NCI-H2196 (cell line): Measurements from ENCODE around the gene SDK1.
A peak's percentile ranks its signal among the peaks of the same experiment; 100 is the strongest.

Experiments used
- DNase-seq: peaks from one replicate; lab custom pipeline; 2025; ENCODE audit not compliant: unreplicated experiment; lab: John Stamatoyannopoulos, UW

Gene SDK1

GRCh38 chr7:3300651-3301448 is at the start of gene SDK1:
Gene SDK1 (plus strand): TSS chr7:3301252. CDS start chr7:3301587, 335 bp downstream.
- DNase-seq, result peak; percentile 95

GRCh38 chr7:3254718-3255117 is 46.3 kb upstream of the SDK1 start:
- DNase-seq, result no peak

GRCh38 chr7:3259711-3260400 is 41.2 kb upstream of the SDK1 start:
- DNase-seq, result no peak

- no peak for DNase-seq
Observed at GRCh38 chr7:3260401-3260715, 40.7 kb upstream of the SDK1 start.

GRCh38 chr7:3264693-3265339 is 36.2 kb upstream of the SDK1 start:
- no peak for DNase-seq

- no peak for DNase-seq
Observed at GRCh38 chr7:3265388-3265787, 35.7 kb upstream of the SDK1 start.

GRCh38 chr7:3266240-3266639 is 34.8 kb upstream of the SDK1 start:
- no peak for DNase-seq

GRCh38 chr7:3267966-3268690 is 32.9 kb upstream of the SDK1 start:
- DNase-seq, result peak; percentile 61

- DNase-seq, result no peak
Observed at GRCh38 chr7:3270362-3270761, 30.7 kb upstream of the SDK1 start.

- DNase-seq, result no peak
Observed at GRCh38 chr7:3271298-3271697, 29.8 kb upstream of the SDK1 start.

GRCh38 chr7:3272691-3273141 is 28.3 kb upstream of the SDK1 start:
- peak; percentile 41 for DNase-seq

GRCh38 chr7:3274131-3274530 is 26.9 kb upstream of the SDK1 start:
- no peak for DNase-seq

- no peak for DNase-seq
Observed at GRCh38 chr7:3277604-3278572, 23.2 kb upstream of the SDK1 start.

GRCh38 chr7:3279147-3279818 is 21.8 kb upstream of the SDK1 start:
- no peak for DNase-seq

- no peak for DNase-seq
Observed at GRCh38 chr7:3280445-3280844, 20.6 kb upstream of the SDK1 start.

GRCh38 chr7:3280946-3281656 is 20.0 kb upstream of the SDK1 start:
- DNase-seq, result no peak

- no peak for DNase-seq
Observed at GRCh38 chr7:3282457-3282856, 18.6 kb upstream of the SDK1 start.

- DNase-seq, result no peak
Observed at GRCh38 chr7:3283130-3283704, 17.8 kb upstream of the SDK1 start.

- no peak for DNase-seq
Observed at GRCh38 chr7:3285652-3286051, 15.4 kb upstream of the SDK1 start.
